ENCODE data around the gene BEND7. TPM values are rescaled to one million over a fixed set of nuclear protein-coding genes. Genes with fewer than 3 reads are reported as not detected.

BEND7 gene
- total and polyA plus RNA-seq, 2 of the 13 experiments (the other 11 are each of a cell fraction or from before 2014, with no cell fraction given): 14.1 to 17.1 TPM

- TF ChIP-seq SUZ12 (IDR thresholded peaks at IDR 0.05; ENCODE audit: low read depth, low read length): no peak
- no peak for TF ChIP-seq NR2F6 (IDR thresholded peaks at IDR 0.05)
- no peak for TF ChIP-seq NR2F6 (CRISPR knock-in tag; IDR thresholded peaks at IDR 0.05)
- no peak for TF ChIP-seq ZFP91 (CRISPR knock-in tag; IDR thresholded peaks at IDR 0.05; ENCODE audit: borderline replicate concordance)
- TF ChIP-seq, protein P1, sequence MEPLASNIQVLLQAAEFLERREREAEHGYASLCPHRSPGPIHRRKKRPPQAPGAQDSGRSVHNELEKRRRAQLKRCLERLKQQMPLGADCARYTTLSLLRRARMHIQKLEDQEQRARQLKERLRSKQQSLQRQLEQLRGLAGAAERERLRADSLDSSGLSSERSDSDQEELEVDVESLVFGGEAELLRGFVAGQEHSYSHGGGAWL (CRISPR knock-in tag; IDR thresholded peaks at IDR 0.05): no peak
- TF ChIP-seq ZBTB4 (CRISPR knock-in tag; IDR thresholded peaks at IDR 0.05; ENCODE audit: borderline replicate concordance): no peak
- TF ChIP-seq NBN (conservative IDR thresholded peaks at IDR 0.05): no peak
- TF ChIP-seq, protein P2, sequence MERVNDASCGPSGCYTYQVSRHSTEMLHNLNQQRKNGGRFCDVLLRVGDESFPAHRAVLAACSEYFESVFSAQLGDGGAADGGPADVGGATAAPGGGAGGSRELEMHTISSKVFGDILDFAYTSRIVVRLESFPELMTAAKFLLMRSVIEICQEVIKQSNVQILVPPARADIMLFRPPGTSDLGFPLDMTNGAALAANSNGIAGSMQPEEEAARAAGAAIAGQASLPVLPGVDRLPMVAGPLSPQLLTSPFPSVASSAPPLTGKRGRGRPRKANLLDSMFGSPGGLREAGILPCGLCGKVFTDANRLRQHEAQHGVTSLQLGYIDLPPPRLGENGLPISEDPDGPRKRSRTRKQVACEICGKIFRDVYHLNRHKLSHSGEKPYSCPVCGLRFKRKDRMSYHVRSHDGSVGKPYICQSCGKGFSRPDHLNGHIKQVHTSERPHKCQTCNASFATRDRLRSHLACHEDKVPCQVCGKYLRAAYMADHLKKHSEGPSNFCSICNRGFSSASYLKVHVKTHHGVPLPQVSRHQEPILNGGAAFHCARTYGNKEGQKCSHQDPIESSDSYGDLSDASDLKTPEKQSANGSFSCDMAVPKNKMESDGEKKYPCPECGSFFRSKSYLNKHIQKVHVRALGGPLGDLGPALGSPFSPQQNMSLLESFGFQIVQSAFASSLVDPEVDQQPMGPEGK (CRISPR knock-in tag; IDR thresholded peaks at IDR 0.05): no peak
- no peak for TF ChIP-seq ZMYM2 (CRISPR knock-in tag; IDR thresholded peaks at IDR 0.05)
These were observed 38.3 kb downstream of the BEND7 start (continued) for GRCh38 chr10:13490503-13490902.

Measured in HepG2 (cell line).